ENCODE results near the gene ST6GALNAC4.

ST6GALNAC4 gene

GRCh38 chr9:127941062-127941960, 24.5 kb upstream of the ST6GALNAC4 start:
- no peak for TF ChIP-seq CTCF (IDR thresholded peaks at IDR 0.05; ENCODE audit: insufficient read depth, missing control alignments)
- no peak for FAIRE-seq
- DNase-seq (ENCODE audit: insufficient read length, low spot score), result no peak

GRCh38 chr9:127940593-127940992, 23.8 kb upstream of the ST6GALNAC4 start:
- no peak for TF ChIP-seq CTCF (IDR thresholded peaks at IDR 0.05; ENCODE audit: insufficient read depth, missing control alignments)
- DNase-seq (ENCODE audit: insufficient read length, low spot score), result no peak
- no peak for FAIRE-seq

- FAIRE-seq, result no peak
- no peak for DNase-seq (ENCODE audit: insufficient read length, low spot score)
- TF ChIP-seq CTCF (IDR thresholded peaks at IDR 0.05; ENCODE audit: insufficient read depth, missing control alignments), result no peak
Observed at GRCh38 chr9:127938298-127938690, 21.5 kb upstream of the ST6GALNAC4 start.

- DNase-seq (ENCODE audit: insufficient read length, low spot score) (peak; percentile 98), FAIRE-seq (no peak)
- TF ChIP-seq CTCF (IDR thresholded peaks at IDR 0.05; ENCODE audit: insufficient read depth, missing control alignments), result no peak
Observed at GRCh38 chr9:127937388-127938297, 20.8 kb upstream of the ST6GALNAC4 start, which contains the start of gene DPM2. TSS of gene DPM2 (minus strand) at chr9:127937854. CDS start at chr9:127937820, 34 bp downstream.

- no peak for TF ChIP-seq CTCF (IDR thresholded peaks at IDR 0.05; ENCODE audit: insufficient read depth, missing control alignments)
- FAIRE-seq (no peak), DNase-seq (ENCODE audit: insufficient read length, low spot score) (no peak)
Observed at GRCh38 chr9:127937056-127937387, 20.2 kb upstream of the ST6GALNAC4 start.

GRCh38 chr9:127936347-127936852, 19.6 kb upstream of the ST6GALNAC4 start:
- FAIRE-seq (no peak), DNase-seq (ENCODE audit: insufficient read length, low spot score) (no peak)
- no peak for TF ChIP-seq CTCF (IDR thresholded peaks at IDR 0.05; ENCODE audit: insufficient read depth, missing control alignments)

Measured in D721Med (cell line).